22Rv1 (cell line): ENCODE data around the gene GNG12.

Experiments used
- CTCF ChIP-seq: fragments of 450-650 bp; IDR thresholded peaks from 2 replicates; pipeline ENCODE4 v1.5.1; 2017; ENCODE audit warnings: mild to moderate bottlenecking
- ZFX ChIP-seq: fragments of 450-650 bp; IDR thresholded peaks from 2 replicates; pipeline ENCODE4 v1.6.1; 2017; ENCODE audit warnings: antibody characterized with exemption, borderline replicate concordance

DNA sequence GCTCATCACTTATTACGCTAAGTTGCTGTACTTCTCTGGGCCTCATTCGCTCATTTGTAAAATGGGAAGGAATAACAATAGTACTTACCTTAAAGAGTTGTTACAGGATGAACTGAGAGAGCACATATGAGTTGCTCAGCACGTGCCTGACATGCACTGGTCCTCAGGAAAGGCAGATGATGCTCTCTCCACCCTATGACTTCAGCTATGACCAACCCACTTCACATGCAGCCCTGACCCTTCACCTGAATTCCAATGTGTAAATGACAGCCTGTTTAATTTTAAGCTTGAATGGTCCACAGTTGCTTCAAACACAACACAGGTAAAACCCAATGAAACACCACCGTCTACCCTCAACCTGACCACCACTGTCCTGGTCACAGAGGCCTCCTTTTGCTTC, 115.4 kb downstream of the GNG12 start:
- TF ChIP-seq CTCF, result no peak
- TF ChIP-seq ZFX, result no peak
